DMS114 treated with DMSO at 0.1 percent for 48 hours (cell line): ENCODE results near the gene RAET1L.
"Not testable (repeated sequence)": the region's sequence is repeated elsewhere in the genome, so short reads cannot be mapped to it uniquely, and the experiment has no call there.

Experiments
- DNase-seq: peaks from one replicate; lab custom pipeline; 2025; ENCODE audit not compliant: unreplicated experiment; lab: John Stamatoyannopoulos, UW

Gene RAET1L, protein sequence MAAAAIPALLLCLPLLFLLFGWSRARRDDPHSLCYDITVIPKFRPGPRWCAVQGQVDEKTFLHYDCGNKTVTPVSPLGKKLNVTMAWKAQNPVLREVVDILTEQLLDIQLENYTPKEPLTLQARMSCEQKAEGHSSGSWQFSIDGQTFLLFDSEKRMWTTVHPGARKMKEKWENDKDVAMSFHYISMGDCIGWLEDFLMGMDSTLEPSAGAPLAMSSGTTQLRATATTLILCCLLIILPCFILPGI

DNA sequence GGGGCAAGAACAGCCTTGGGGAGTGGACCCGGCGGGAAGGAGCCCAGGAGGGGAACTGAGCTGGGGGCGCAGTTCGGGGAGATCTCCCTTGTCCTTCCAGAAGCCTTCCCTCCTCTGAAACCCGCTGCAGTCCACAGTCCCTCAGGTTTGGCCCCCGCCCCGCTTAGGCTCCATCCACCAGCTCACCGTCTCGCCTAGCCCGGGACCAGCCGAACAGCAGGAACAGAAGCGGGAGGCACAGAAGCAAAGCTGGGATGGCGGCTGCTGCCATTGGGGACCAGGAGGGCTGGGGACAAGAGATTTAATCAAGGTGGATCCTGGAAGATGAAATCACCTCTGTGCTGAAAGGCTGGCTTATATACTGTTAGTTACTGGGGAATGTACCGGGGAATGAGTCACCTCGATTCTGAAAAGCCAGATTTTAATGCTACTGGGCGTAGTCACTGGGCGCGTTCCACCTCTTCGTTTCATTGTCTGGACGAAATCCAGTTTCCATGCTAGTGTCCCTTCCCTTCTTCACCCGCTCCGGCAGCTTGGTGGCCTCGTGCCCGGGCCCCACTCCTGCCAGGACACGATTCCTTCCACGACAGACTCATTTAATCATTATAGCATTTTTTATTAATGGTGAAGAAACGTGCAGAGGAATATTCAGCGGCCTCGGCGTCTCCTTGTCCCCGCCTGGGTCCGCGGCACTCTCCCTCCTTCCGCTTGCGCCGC, at the start of gene RAET1L:
Gene RAET1L, minus strand, starts transcription at position 332 of the 717 bp plus-strand sequence. Its CDS starts 61 bp downstream, at position 271.
- no peak for DNase-seq

DNA sequence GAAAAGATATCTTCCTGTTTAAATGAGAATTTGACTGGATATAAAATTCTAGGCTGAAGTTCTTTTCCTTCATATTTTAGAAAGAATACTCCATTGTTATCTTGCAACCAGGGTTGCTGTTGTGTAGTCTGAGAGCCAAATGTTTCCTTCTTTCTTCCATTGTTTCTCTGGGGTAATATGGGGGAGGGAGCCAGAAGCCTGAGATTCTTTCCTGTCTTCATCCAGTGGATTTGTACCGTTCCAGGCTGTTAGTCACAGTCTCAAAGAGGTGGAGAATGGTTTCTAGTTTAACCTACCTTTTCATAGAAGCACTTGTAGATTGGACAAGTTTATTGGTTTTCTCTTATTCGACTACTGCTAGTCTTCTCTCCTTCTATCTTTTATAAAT, 49.7 kb upstream of the RAET1L start:
- DNase-seq, result no peak

DNA sequence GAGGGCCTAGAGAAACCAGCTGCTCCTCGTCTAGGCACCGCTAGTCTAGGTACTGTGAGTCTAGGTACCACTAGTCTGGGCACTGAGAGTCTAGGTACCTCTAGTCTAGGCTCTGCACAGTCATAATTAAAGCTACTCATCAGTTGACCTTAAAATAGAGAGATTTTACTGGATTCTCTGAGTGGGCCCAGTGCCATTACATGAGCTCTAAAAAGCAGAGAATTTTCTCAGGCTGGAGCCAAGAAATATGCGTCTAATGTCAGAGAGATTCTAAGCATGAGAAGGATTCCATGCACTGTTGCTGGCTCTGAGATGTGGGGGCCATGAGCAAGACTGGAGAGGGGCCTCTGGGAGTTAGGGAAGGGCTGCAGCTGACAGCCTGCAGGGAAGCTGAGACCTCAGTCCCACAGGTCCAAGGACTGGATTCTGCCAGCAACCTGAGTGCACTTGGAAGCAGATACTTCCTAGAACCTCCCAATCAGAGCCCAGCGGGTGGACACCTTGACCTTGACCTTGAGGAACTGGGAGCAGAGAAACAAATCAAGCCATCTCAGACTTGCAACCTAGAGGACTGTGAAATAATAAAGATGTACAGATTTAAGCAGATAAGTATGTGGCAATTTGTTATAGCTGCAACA, 49.2 kb upstream of the RAET1L start:
- DNase-seq, result not testable (repeated sequence)

DNA sequence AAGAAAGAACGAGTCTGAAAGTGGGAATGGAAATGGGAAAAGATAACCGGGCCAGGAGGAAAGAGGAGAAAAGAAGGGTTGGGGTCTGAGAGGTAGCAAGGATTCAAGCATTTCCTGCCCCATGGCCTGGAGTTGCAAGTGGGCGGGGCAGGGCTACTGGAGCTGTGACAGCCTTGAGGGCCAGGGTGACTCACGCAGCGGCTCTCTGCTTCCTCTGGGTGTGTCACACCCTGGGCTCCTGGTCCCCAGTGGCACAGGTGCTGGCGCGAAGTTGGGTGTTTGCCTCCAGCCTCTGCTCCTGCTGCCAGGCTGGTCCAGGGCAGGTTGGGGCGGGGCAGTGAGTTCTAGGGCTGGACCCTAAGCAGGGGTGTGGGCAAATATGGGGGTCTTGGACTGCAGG, 46.9 kb upstream of the RAET1L start:
- no peak for DNase-seq

DNA sequence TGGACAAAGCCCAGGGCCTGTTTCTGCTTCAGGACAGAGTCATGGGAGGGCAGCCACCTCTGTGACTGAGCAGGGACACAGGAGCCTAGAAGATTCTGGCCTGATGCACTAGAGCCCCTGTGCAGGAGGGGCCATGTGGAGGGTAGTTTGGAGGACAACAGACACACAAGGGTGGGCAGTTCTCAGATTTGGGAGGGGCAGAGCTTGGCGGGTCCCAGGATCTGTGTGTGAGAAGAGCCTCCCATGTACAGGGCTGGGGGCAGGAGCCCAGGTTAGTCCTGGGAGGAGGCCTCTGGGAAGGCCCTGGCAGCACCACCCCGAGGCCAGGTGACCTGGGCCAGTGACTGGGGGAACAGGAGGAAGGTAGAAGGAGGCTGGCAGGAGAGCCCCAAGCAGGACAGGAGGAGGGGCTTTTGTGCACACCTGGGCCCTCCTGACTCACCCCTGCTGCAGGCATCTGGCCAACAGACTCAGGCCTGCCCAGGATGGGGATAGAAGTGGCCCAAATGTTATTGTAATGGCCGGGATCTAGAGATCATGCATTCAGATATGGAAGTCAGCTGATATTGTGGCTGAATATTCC, 45.0 kb upstream of the RAET1L start:
- DNase-seq, result no peak

DNA sequence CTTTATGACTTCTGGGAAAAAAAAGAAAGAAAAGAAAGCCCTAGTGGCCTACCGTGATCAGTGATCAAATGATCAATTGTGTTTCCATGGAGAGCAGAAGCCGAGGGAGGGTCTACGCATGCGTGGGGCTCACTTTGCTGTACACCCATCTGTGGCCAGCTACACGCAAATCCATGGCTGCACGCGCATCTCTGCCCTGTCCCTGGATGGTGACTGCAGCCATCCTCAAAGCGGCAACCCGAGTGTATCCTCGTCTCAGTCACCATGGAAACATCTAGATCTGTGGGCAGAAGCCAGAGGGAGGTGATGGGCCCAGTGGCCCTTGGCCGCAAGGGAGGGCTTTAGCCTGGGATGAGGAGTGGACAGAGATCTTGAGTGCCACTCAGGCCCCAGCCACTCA, 44.4 kb upstream of the RAET1L start:
- DNase-seq, result no peak

DNA sequence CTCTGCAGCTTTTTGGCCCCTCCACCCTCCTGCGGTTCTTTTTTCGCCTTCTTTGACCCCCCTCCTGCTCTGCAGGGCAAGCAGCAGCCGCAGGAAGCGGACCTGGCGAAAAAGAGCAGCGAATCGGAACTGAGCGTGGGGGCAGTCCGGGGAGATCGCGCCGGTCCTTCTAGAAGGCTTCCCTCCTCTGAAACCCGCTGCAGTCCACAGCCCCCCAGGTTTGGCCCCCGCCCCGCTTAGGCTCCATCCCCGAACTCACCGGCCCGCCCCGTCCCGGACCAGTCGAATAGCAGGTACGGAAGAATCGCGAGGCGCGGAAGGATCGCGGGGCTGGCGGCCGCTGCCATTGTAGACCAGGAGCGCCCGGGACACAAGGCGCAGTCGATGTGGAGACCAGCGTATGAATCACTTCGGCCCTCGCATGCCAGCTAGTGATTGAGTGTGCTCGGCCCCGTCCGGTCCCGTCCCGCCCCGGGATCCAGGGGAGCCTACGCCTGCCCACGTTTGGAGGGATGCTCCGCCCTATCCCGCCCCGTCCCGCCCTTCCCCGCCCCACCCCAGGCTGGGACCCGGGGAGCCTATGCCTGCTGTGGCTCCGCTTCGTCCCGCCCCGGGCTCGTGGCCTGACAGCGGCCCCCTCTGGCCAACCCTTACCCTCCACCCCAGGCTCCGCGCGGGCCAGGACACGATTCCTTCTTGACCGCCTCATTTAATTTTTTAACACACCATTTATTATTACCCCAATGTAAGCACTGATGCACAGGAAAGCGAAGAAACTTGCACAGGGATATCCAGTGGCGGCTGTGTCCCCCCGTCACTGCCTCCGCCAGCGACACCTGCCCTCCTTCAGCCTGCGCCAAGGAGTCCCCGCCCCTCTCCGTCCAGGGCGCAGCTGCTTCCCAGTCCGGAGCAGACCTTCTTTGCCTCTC, 43.7 kb upstream of the RAET1L start, which contains the start of gene ULBP3:
Gene ULBP3, minus strand, starts transcription at position 402 of the 929 bp plus-strand sequence. Its CDS starts 55 bp downstream, at position 347.
- peak; percentile 46 for DNase-seq

DNA sequence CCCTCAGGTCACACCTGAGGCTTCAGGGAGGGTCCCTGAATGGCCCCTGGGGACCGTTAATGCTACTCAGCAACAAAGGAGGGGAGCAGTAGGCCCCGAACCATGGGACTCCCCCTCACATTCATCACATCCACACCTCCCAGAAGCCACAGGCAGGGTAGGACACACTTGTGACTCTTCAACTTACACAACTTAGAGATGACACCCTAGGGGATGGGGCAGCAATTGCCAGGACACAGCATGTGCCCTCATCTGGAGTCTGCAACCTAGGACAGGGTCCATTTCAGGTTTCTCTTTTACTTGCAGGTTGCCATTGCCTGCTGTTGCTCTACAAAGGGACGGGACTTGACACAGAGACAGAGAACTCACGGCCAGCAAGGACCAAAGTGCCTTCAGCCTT, 42.8 kb upstream of the RAET1L start:
- DNase-seq, result no peak

DNA sequence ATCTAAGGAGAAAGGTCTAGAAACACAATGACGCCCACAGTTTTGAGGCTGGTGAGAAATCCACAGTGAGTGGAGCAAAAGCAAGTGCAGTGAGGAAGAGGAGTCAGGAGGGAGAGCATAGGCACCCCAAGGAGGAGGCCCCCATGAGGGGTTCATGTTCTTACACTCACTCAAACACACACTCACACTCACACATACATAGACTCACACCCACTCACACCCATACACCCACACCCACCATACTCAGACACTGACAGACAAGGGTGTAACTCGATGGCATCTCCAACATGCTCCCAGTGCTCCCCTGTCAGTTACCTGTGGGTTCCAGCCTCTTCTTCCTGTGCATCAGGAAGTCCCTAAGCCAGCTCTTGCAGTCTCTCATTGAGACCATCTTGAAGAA, 39.8 kb upstream of the RAET1L start:
- DNase-seq, result no peak

DNA sequence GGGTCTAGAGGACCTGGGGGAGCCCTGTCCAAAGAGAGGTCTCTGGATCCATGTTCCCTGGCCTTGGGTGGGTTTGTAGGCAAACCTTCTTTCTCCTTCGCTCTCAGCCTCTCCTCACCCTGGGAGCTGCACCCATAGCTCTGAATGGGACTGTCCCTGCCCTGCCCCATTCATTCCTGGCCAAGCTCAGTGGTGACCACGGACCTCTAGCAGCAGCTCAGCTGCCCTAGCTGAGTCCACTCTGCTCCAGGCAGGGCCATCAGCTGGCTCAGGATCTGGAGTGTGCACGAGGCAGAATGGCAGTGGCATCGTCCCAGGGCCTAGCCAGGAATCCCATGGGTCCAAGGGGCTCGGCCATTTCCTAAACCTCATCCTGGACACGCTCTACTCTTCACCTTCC, 38.3 kb upstream of the RAET1L start:
- DNase-seq, result no peak

DNA sequence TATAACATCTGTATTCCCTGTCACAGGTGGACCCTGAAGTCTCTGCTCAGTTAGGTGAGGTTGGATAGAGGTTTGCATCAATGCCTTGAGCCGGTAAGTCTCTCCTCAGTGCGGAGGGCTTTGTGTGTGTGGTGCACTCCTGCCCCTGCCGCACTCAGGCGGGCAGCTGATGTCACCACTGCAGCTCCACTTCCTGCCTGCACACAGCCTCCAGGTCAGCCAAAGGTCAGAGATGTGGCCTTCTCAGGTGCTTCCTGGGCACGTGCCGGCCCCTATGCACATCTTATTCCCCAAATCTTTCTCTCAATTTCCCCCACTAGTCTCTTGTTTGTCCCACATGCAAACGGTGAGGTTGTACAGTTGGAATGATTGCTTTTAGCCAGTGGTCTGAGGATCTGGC, 34.6 kb upstream of the RAET1L start:
- DNase-seq, result not testable (repeated sequence)

DNA sequence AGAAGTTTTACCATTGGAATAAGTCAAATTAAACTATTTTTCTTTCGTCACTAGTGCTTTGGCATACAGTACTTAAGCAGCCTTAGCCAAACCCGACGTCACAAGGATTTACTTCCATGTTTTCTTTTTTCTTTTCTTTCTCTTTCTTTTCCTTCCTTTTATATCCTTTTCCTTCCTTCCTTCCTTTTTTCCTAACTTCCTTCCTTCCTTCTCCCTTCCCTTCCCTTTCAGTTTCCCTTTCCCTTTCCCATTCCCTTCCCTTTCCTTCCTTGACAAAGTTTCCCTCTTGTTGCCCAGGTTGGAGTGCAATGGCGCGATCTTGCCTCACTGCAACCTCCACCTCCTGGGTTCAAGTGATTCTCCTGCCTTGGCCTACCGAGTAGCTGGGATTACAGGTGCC, 33.7 kb upstream of the RAET1L start:
- DNase-seq, result no peak

DNA sequence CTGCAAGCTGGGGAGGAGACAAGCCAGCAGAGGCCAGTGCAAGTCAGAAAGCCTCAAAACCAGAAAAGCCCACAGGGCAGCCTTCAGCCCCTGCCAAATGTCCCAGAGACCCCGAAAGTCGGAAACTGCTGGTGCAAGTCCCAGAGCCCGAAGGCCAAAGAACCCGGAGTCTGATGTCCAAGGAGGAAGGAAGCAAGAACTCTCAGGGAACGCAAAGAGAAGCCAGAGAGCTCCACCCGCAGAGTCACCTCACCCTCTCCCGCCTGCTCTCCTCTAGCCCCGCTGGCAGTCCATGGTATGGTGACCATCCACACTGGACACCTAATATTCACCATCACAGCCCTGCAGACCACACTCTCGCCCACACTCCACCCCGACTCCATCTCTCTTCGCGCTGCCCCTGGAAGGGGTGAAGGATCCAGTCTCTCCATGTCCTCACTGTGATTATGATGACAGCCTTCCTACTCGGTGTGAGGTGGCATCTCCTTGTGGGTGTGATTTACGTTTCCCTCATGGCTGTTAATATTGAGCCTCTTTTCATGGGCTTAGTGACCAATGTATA, 33.0 kb upstream of the RAET1L start:
- no peak for DNase-seq

DNA sequence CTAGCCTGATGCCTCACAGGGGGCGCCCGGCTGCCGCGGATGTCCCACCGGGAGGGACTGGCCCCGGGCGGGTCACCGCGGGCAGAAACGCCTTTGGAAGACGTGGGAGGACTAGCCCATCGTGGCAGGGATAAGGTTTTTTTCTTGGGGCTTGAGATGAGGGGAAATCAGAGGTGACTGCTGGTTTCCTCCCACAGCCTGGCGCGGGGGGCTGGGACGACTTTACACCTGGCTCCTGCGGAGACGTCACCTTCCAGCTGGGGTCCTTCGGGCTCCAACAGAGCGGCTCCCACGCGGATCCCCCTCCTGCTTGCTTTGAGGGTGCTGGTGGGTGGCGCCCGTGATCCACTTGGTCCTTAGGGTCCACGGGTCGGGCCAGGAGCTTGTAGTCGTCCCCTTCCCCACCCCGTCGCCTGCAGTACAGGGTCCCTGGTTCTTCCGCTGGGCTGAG, 32.2 kb upstream of the RAET1L start:
- DNase-seq, result no peak

DNA sequence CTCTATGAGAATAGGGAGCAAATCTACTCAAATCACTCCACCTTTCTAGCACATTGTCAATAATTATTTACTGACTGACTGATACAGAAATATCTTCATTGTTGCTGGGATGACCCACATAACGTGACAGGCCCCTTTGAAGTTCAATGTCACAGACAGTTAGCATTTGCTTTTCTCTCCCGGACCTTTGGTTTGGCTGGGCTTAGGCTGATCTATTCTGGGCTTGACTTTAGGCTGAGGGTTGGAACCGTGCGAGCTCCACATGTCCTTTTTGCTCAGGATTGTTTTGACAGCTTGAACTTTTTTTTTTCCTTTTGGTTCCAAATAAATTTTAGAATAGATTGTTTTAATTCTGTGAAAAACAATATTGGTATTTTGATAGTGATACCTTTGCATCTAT, 31.6 kb upstream of the RAET1L start:
- no peak for DNase-seq

DNA sequence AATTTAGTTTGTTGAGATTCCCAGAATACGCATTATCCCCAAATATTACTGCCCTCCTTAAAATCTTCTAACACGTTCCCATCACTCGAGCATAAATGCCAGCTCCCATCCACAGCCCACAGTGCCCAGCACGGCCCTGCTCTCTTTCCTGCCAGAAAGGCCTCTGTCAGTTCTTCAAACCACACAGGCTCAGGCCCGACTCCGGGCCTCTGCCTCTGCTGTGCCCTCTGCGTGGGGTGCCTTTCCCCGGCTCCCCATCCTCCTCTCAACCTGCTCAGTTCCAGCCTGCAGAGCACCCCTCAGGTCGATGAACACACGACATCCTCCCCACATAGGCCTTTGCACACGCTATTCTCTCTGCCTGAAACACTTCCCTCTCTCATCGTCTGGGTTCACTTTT, 30.8 kb upstream of the RAET1L start:
- no peak for DNase-seq

DNA sequence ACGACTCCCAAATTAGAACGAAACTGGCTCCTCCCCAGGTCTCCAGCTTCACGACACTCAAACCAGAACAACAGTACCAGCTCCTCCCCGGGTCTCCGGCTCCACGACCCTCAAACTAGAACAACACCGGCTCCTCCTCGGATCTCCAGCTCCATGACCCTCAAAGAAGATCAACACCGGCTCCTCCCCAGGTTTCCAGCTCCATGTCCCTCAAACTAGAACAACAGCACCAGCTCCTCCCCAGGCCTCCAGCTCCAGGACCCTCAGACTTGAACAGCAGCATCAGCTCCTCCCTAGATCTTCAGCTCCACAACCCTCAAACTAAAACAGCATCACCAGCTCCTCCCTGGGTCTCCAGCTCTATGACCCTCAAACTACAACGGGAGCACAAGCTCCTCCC, 29.8 kb upstream of the RAET1L start:
- no peak for DNase-seq

DNA sequence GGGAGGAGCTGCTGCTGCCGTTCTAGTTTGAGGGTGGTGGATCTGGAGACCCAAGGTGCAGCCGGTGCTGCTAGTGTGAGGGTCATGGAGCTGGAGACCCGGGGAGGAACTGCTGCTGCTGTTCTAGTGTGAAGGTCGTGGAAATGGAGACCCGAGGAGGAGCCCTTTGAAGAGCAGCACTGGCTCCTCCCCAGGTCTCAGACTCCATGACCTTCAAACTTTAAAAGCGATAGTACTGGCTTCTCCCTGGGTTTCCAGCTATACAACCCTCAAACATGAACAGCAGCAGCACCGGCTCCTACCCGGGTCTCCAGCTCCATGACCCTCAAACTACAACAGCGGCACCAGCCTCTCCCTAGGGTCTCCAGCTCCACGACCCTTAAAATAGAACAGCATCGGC, 28.1 kb upstream of the RAET1L start:
- DNase-seq, result no peak

DNA sequence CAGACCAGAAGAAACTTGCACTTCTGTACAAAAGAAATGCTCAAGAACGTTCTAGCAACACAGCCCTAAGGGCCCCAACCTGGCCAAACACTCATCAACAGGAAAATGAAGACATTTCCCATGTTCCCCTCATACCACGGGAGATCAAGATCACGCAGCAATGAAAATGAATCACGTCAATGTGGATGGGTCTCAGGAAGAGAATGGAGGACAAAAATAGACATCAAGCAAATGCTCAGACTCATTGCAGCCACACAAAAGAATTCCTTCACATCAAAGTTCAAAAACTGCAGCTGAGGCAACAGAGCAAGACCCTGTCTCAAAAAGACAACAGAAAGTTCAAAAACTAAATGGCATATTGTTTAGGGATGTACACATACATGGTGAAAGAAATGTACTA, 25.5 kb upstream of the RAET1L start:
- no peak for DNase-seq

DNA sequence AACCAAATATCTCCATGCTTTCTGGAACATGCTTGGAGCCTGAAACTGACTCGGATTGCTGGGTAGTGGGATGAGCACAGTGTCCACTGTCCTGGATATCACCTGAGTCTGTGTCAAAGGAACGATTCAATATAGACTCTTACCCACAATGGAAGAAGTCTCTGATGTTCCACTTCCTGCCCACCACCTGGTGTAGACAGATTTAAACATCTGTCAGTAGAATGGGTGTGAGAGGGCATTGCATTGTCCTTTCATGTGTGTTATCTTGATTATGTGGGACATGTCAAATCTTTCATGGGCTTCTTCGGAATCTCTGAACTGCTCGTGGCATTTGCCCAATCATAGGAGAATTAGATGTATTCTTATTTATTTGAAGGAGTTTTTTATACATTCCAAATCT, 22.8 kb upstream of the RAET1L start:
- no peak for DNase-seq
